Tibial nerve (tissue), 4 donors: ENCODE results near the gene HRH3.

Source experiments
- EP300 ChIP-seq, 2 donors: sonication (generic); formaldehyde crosslinking; IDR thresholded peaks; one replicate each; pipeline ENCODE4 v1.6.1; 2017; ENCODE audit warnings: antibody characterized with exemption in 2 of 2, mild to moderate bottlenecking in 1 of 2
- POLR2A ChIP-seq, 2 donors: fragments of 450-650 bp; IDR thresholded peaks; one replicate each; pipeline ENCODE4 v1.6.1; 2017; ENCODE audit warnings: antibody characterized with exemption in 2 of 2, mild to moderate bottlenecking in 2 of 2, moderate library complexity in 2 of 2
- TF ChIP-seq, protein P1 (sequence below), 5 experiments: fragments of 200-600 bp in 3 of 5; fragments of 450-650 bp in 2 of 5; sonication (generic) in 3 of 5; IDR thresholded peaks; one replicate each; pipeline ENCODE4 v1.5.1; 2016 to 2019; ENCODE audit warnings: antibody characterized with exemption in 5 of 5, mild to moderate bottlenecking in 3 of 5, moderate library complexity in 2 of 5

DNA sequence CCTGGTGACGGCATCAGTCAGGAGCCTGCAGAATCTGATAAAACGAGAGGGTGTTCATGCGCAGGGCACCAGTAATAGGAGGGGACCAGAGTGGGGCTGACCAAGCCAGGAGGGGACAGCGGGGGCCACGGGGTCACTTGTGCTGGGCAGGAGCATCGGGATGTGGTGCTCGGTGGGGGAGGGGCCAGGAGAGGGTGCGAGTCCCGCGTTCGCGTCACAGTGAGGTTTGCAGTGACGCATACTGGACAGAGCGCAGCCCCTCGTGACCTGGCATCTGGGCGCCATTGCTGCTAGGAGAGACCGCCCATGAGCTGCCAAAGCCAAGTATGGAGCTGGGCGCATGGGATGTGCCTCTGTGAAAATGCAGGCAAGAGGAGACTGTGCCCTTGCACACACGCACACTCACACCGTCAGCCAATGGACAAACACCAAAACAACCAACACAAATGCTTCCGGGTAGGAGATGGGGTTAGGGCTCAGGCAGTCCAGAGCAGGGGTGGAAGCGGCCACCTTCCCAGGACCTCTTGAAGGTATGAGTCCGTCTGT is 51.1 kb downstream of the HRH3 start:
- TF ChIP-seq POLR2A (IDR thresholded peaks at IDR 0.05) = no peak
- TF ChIP-seq, protein P1, sequence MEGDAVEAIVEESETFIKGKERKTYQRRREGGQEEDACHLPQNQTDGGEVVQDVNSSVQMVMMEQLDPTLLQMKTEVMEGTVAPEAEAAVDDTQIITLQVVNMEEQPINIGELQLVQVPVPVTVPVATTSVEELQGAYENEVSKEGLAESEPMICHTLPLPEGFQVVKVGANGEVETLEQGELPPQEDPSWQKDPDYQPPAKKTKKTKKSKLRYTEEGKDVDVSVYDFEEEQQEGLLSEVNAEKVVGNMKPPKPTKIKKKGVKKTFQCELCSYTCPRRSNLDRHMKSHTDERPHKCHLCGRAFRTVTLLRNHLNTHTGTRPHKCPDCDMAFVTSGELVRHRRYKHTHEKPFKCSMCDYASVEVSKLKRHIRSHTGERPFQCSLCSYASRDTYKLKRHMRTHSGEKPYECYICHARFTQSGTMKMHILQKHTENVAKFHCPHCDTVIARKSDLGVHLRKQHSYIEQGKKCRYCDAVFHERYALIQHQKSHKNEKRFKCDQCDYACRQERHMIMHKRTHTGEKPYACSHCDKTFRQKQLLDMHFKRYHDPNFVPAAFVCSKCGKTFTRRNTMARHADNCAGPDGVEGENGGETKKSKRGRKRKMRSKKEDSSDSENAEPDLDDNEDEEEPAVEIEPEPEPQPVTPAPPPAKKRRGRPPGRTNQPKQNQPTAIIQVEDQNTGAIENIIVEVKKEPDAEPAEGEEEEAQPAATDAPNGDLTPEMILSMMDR (IDR thresholded peaks at IDR 0.05) = no peak
- no peak for TF ChIP-seq EP300 (IDR thresholded peaks at IDR 0.05)
